IPS DF 4.7 (cell line): ENCODE data around the gene PLEKHG5.
"Not testable (repeated sequence)": the region's sequence is repeated elsewhere in the genome, so short reads cannot be mapped to it uniquely, and the experiment has no call there.

Experiments used
- DNase-seq: peaks from one replicate; pipeline ENCODE4 v3.0.0-alpha.2; 2013; ENCODE audit warnings: low spot score; ENCODE audit errors: extremely low read depth

PLEKHG5 gene

GRCh38 chr1:6462412-6463119 lies 28.9 kb downstream of the PLEKHG5 start:
- DNase-seq: no peak

GRCh38 chr1:6461538-6462411 lies 29.7 kb downstream of the PLEKHG5 start:
- no peak for DNase-seq

GRCh38 chr1:6461051-6461530 lies 30.4 kb downstream of the PLEKHG5 start:
- no peak for DNase-seq

GRCh38 chr1:6460301-6461050 lies 31.0 kb downstream of the PLEKHG5 start:
- no peak for DNase-seq

- no peak for DNase-seq
Measured at GRCh38 chr1:6459850-6460265, 31.6 kb downstream of the PLEKHG5 start.

- DNase-seq: no peak
Measured at GRCh38 chr1:6456800-6457466, 34.5 kb downstream of the PLEKHG5 start.

GRCh38 chr1:6455752-6456520 lies 35.5 kb downstream of the PLEKHG5 start:
- DNase-seq: not testable (repeated sequence)

- no peak for DNase-seq
Measured at GRCh38 chr1:6454856-6455751, 36.4 kb downstream of the PLEKHG5 start.

- DNase-seq: not testable (repeated sequence)
Measured at GRCh38 chr1:6453895-6454855, 37.3 kb downstream of the PLEKHG5 start.

- DNase-seq: no peak
Measured at GRCh38 chr1:6450943-6451373, 40.5 kb downstream of the PLEKHG5 start.

GRCh38 chr1:6450486-6450885 lies 41.0 kb downstream of the PLEKHG5 start:
- DNase-seq: not testable (repeated sequence)

- DNase-seq: no peak
Measured at GRCh38 chr1:6450005-6450450, 41.4 kb downstream of the PLEKHG5 start.

GRCh38 chr1:6448749-6449631 lies 42.5 kb downstream of the PLEKHG5 start:
- DNase-seq: no peak

- DNase-seq: no peak
Measured at GRCh38 chr1:6447818-6448748, 43.4 kb downstream of the PLEKHG5 start.

GRCh38 chr1:6447016-6447817 lies 44.2 kb downstream of the PLEKHG5 start:
- DNase-seq: no peak
